MCF 10A (cell line): ENCODE measurements around the gene CROCC2. TPM values are rescaled to one million over a fixed set of nuclear protein-coding genes. Genes with fewer than 3 reads are reported as not detected.
A peak's percentile ranks its signal among the peaks of the same experiment; 100 is the strongest.

Source experiments
- BruUV-seq: library from RNA; stranded (reverse); fragments of 400-500 nt; replicated peaks from 2 replicates; lab custom pipeline; 2021; lab: Mats Ljungman, UMichigan
- CTCF ChIA-PET: fragments of 300-600 bp; sonication (Branson Sonifier 250); formaldehyde crosslinking; extraction: SDS; loops from one replicate; lab custom pipeline; 2021; ENCODE audit warnings: antibody characterized with exemption, inconsistent platforms; lab: Yijun Ruan, JAX
- POLR2A ChIA-PET: fragments of 300-600, 350-650 bp; sonication (Branson Sonifier 250); formaldehyde crosslinking; extraction: SDS; loops from one replicate; lab custom pipeline; 2020; ENCODE audit warnings: antibody characterized with exemption, inconsistent platforms; lab: Yijun Ruan, JAX
- DNase-seq: peaks from one replicate; pipeline ENCODE4 v3.0.0-alpha.2; 2018; ENCODE audit not compliant: unreplicated experiment
- H3K27ac Mint-ChIP-seq: one replicate; pipeline ENCODE4 v1.8.0; 2022; ENCODE audit warnings: mild to moderate bottlenecking, low read depth, mixed read lengths; ENCODE audit not compliant: unreplicated experiment
- H3K27me3 Mint-ChIP-seq: one replicate; pipeline ENCODE4 v1.8.0; 2022; ENCODE audit warnings: mixed read lengths; ENCODE audit not compliant: insufficient read depth, unreplicated experiment
- H3K36me3 Mint-ChIP-seq: one replicate; pipeline ENCODE4 v1.8.0; 2022; ENCODE audit warnings: mild to moderate bottlenecking, moderate library complexity, mixed read lengths; ENCODE audit not compliant: insufficient read depth, unreplicated experiment
- H3K4me1 Mint-ChIP-seq: one replicate; pipeline ENCODE4 v1.8.0; 2022; ENCODE audit warnings: mixed read lengths; ENCODE audit not compliant: insufficient read depth, unreplicated experiment
- H3K4me3 Mint-ChIP-seq: one replicate; pipeline ENCODE4 v1.8.0; 2022; ENCODE audit warnings: mild to moderate bottlenecking, moderate library complexity, mixed read lengths; ENCODE audit not compliant: unreplicated experiment
- H3K9me3 Mint-ChIP-seq: one replicate; pipeline ENCODE4 v1.8.0; 2022; ENCODE audit warnings: mixed read lengths; ENCODE audit not compliant: unreplicated experiment
- intact Hi-C: fragments of 100-400 bp; cut with micrococcal nuclease; formaldehyde crosslinking; loops from 2 replicates; pipeline ENCODE4 v1.14.1; 2022
- total RNA-seq: library from RNA; stranded (reverse); gene quantifications from 2 replicates; pipeline ENCODE4 v1.2.3, GENCODE V29; 2022
- TF ChIP-seq, protein P1 (sequence below): fragments of 200-600 bp; IDR thresholded peaks from one replicate; pipeline ENCODE4 v1.8.0; 2022; ENCODE audit warnings: antibody characterized with exemption, mild to moderate bottlenecking; ENCODE audit not compliant: unreplicated experiment

The CROCC2 gene
- total RNA-seq, 1 experiment from 2014 or later, result not detected

GRCh38 chr2:240959941-240960308 is 53.8 kb downstream of the CROCC2 start:
- TF ChIP-seq, protein P1, sequence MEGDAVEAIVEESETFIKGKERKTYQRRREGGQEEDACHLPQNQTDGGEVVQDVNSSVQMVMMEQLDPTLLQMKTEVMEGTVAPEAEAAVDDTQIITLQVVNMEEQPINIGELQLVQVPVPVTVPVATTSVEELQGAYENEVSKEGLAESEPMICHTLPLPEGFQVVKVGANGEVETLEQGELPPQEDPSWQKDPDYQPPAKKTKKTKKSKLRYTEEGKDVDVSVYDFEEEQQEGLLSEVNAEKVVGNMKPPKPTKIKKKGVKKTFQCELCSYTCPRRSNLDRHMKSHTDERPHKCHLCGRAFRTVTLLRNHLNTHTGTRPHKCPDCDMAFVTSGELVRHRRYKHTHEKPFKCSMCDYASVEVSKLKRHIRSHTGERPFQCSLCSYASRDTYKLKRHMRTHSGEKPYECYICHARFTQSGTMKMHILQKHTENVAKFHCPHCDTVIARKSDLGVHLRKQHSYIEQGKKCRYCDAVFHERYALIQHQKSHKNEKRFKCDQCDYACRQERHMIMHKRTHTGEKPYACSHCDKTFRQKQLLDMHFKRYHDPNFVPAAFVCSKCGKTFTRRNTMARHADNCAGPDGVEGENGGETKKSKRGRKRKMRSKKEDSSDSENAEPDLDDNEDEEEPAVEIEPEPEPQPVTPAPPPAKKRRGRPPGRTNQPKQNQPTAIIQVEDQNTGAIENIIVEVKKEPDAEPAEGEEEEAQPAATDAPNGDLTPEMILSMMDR, result no peak
- Mint-ChIP-seq H3K4me1 (no peaks in the 10 kb centered on the region), H3K27ac (no peak overlapping the region), H3K9me3 (no peaks in the 10 kb centered on the region), H3K27me3 (peaks cover 11% of the 10 kb centered on the region), H3K4me3 (no peak overlapping the region), H3K36me3 (no peaks in the 10 kb centered on the region)
- intact Hi-C loops, result no loop called here
- no TSS peak for BruUV-seq
- POLR2A ChIA-PET, result no interaction called here
- no peak for DNase-seq
- CTCF ChIA-PET, result no interaction called here

GRCh38 chr2:240960309-240960970 is 54.3 kb downstream of the CROCC2 start:
- BruUV-seq, result no TSS peak
- TF ChIP-seq, protein P1, result no peak
- Mint-ChIP-seq H3K27ac (no peak overlapping the region), H3K27me3 (peaks cover 11% of the 10 kb centered on the region), H3K4me1 (no peaks in the 10 kb centered on the region), H3K36me3 (no peaks in the 10 kb centered on the region), H3K4me3 (no peak overlapping the region), H3K9me3 (no peaks in the 10 kb centered on the region)
- ChIA-PET POLR2A (no interaction called here), CTCF (interaction anchor here (0.6 kb wide), 1 partner anchor 788 kb away, joined by 3 read pairs; no protein-coding TSS in a partner anchor)
- intact Hi-C loops, result no loop called here
- DNase-seq, result peak; percentile 72

DNA sequence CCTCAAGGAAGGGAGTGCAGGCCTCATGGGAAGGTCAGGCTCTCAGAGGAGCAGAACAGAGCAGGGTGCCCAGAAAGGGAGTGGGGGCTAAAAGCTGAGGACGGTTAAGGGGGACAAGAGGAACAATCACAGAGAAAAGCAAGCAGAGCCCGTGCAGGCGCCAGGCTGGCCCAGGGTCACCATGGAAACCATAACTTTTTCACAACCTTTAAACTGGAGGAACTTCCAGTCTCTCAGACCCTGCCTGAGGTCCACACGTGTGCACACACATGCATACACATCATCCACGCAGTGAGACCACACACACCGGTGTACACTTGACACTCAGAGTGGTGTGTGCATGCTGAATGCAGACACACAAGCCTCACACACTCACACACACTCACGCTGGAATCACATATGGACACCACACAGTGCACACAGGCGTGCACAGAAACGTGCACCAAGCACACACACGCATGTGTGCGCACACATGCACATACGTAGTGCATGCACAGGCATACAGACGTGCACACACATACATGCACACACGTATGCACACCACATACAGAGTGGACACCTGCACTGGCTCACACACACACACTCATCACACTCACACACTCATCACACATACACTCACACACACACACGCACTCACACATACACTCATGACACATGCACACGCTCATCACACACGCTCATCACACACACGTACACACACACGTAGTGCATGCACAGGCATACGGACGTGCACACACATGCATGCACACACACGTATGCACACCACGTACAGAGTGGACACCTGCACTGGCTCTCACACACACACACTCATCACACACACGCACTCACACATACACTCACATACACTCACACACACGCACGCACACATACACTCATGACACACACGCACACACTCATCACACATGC is 55.1 kb downstream of the CROCC2 start:
- H3K36me3 Mint-ChIP-seq, result no peaks in the 10 kb centered on the region
- no peaks in the 10 kb centered on the region for H3K9me3 Mint-ChIP-seq
- H3K4me3 Mint-ChIP-seq, result no peak overlapping the region
- TF ChIP-seq, protein P1, result no peak
- no peak for DNase-seq
- peaks cover 10% of the 10 kb centered on the region for H3K27me3 Mint-ChIP-seq
- no peaks in the 10 kb centered on the region for H3K4me1 Mint-ChIP-seq
- H3K27ac Mint-ChIP-seq, result no peak overlapping the region
- ChIA-PET POLR2A (no interaction called here), CTCF (interaction anchor here (0.6 kb wide), 1 partner anchor 789 kb away, joined by 3 read pairs; no protein-coding TSS in a partner anchor)
- no TSS peak for BruUV-seq
- intact Hi-C loops, result no loop called here

GRCh38 chr2:240961910-240962299 is 55.8 kb downstream of the CROCC2 start:
- BruUV-seq, result no TSS peak
- no peak overlapping the region for H3K27ac Mint-ChIP-seq
- ChIA-PET POLR2A (no interaction called here), CTCF (interaction anchor here (0.5 to 0.6 kb wide), 2 partner anchors 41 to 117 kb away, joined by 3 read pairs; no protein-coding TSS in a partner anchor)
- TF ChIP-seq, protein P1, result no peak
- H3K9me3 Mint-ChIP-seq, result no peaks in the 10 kb centered on the region
- H3K36me3 Mint-ChIP-seq, result no peaks in the 10 kb centered on the region
- DNase-seq, result no peak
- H3K4me1 Mint-ChIP-seq, result no peaks in the 10 kb centered on the region
- H3K27me3 Mint-ChIP-seq, result peaks cover 3% of the 10 kb centered on the region
- intact Hi-C loops, result no loop called here
- H3K4me3 Mint-ChIP-seq, result no peak overlapping the region
